Keratinocyte (primary cell): Measurements from ENCODE around the gene BGN.

Experiments used
- EZH2 ChIP-seq: IDR thresholded peaks from one replicate; pipeline ENCODE4 v1.6.1; 2012; ENCODE audit warnings: inconsistent platforms, mild to moderate bottlenecking, low read length, moderate library complexity
- TF ChIP-seq, protein P1 (sequence below), 3 experiments: IDR thresholded peaks in 1 of 3; conservative IDR thresholded peaks in 1 of 3; optimal IDR thresholded peaks in 1 of 3; 2 replicates in 2 of 3; 3 replicates in 1 of 3; pipeline versions ENCODE3 to v1.5.1; 2011; ENCODE audit warnings: low read length in 3 of 3, mild to moderate bottlenecking in 3 of 3, moderate library complexity in 2 of 3, control low read depth in 1 of 3, inconsistent platforms in 1 of 3; ENCODE audit not compliant: insufficient read depth in 2 of 3; ENCODE audit errors: extremely low read depth in 1 of 3

DNA sequence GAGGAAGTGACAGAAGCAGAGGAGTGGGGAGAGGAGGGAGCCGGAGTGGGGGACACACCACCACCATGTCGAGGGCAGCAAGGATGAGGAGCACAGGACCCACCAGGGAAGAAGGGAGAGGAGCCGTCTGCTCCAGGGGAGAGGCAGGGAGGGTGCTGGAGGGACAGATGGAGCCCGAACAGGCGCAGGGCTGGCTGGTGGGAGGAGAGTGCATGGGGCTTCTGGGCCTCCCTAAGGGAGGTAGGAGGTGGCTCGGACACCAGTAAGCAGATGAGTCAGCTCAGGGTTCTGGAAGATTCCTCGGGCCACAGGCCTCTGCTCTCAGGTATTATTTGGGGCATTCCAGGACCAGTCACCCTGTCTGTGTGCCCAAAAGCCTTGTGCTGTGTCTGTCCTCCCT is 52.4 kb downstream of the BGN start:
- TF ChIP-seq, protein P1, sequence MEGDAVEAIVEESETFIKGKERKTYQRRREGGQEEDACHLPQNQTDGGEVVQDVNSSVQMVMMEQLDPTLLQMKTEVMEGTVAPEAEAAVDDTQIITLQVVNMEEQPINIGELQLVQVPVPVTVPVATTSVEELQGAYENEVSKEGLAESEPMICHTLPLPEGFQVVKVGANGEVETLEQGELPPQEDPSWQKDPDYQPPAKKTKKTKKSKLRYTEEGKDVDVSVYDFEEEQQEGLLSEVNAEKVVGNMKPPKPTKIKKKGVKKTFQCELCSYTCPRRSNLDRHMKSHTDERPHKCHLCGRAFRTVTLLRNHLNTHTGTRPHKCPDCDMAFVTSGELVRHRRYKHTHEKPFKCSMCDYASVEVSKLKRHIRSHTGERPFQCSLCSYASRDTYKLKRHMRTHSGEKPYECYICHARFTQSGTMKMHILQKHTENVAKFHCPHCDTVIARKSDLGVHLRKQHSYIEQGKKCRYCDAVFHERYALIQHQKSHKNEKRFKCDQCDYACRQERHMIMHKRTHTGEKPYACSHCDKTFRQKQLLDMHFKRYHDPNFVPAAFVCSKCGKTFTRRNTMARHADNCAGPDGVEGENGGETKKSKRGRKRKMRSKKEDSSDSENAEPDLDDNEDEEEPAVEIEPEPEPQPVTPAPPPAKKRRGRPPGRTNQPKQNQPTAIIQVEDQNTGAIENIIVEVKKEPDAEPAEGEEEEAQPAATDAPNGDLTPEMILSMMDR (optimal IDR thresholded peaks at IDR 0.05 in 1 of 3, IDR thresholded peaks at IDR 0.05 in 1 of 3, conservative IDR thresholded peaks at IDR 0.05 in 1 of 3; ENCODE audit: extremely low read depth in 1 of 3, insufficient read depth in 2 of 3, low read length in 3 of 3), result no peak
- TF ChIP-seq EZH2, result no peak
